ENCODE results near the gene PRAMEF5.

DNA sequence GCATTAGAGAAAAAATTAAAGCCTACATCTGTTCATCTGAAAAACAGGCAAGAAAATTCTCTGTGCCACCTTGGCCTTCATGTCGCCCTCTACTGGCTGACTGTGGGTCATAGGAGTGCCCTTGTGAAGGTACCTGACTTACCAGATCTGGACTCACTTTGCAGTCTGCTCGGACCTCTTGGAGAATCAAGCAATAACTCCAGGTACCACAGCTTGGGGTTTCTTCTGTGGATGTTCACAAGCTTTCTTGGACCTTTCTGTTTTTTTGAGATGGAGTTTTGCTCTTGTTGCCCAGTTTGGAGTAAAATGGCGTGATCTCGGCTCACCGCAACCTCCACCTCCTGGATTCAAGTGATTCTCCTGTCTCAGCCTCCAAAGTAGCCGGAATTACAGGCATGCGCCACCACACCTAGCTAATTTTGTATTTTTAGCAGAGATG, 25.6 kb upstream of the PRAMEF5 start:
- TF ChIP-seq, protein P1, sequence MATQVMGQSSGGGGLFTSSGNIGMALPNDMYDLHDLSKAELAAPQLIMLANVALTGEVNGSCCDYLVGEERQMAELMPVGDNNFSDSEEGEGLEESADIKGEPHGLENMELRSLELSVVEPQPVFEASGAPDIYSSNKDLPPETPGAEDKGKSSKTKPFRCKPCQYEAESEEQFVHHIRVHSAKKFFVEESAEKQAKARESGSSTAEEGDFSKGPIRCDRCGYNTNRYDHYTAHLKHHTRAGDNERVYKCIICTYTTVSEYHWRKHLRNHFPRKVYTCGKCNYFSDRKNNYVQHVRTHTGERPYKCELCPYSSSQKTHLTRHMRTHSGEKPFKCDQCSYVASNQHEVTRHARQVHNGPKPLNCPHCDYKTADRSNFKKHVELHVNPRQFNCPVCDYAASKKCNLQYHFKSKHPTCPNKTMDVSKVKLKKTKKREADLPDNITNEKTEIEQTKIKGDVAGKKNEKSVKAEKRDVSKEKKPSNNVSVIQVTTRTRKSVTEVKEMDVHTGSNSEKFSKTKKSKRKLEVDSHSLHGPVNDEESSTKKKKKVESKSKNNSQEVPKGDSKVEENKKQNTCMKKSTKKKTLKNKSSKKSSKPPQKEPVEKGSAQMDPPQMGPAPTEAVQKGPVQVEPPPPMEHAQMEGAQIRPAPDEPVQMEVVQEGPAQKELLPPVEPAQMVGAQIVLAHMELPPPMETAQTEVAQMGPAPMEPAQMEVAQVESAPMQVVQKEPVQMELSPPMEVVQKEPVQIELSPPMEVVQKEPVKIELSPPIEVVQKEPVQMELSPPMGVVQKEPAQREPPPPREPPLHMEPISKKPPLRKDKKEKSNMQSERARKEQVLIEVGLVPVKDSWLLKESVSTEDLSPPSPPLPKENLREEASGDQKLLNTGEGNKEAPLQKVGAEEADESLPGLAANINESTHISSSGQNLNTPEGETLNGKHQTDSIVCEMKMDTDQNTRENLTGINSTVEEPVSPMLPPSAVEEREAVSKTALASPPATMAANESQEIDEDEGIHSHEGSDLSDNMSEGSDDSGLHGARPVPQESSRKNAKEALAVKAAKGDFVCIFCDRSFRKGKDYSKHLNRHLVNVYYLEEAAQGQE (IDR thresholded peaks at IDR 0.05): no peak
- TF ChIP-seq SREBF2 (IDR thresholded peaks at IDR 0.05): no peak
- TF ChIP-seq, protein P2, sequence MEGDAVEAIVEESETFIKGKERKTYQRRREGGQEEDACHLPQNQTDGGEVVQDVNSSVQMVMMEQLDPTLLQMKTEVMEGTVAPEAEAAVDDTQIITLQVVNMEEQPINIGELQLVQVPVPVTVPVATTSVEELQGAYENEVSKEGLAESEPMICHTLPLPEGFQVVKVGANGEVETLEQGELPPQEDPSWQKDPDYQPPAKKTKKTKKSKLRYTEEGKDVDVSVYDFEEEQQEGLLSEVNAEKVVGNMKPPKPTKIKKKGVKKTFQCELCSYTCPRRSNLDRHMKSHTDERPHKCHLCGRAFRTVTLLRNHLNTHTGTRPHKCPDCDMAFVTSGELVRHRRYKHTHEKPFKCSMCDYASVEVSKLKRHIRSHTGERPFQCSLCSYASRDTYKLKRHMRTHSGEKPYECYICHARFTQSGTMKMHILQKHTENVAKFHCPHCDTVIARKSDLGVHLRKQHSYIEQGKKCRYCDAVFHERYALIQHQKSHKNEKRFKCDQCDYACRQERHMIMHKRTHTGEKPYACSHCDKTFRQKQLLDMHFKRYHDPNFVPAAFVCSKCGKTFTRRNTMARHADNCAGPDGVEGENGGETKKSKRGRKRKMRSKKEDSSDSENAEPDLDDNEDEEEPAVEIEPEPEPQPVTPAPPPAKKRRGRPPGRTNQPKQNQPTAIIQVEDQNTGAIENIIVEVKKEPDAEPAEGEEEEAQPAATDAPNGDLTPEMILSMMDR (IDR thresholded peaks at IDR 0.05): peak; percentile 49
- no peak for TF ChIP-seq POLR2A (IDR thresholded peaks at IDR 0.05; ENCODE audit: low read length)
- no peak for TF ChIP-seq BHLHE40 (IDR thresholded peaks at IDR 0.05; ENCODE audit: low read depth, low read length)
- TF ChIP-seq PBX3 (IDR thresholded peaks at IDR 0.05): no peak
